NCI-H2227 (cell line): ENCODE measurements around the gene CHRNE.
"Not testable (repeated sequence)": the region's sequence is repeated elsewhere in the genome, so short reads cannot be mapped to it uniquely, and the experiment has no call there.

Experiments used
- DNase-seq: peaks from one replicate; lab custom pipeline; 2025; ENCODE audit not compliant: unreplicated experiment; lab: John Stamatoyannopoulos, UW

CHRNE gene

DNA sequence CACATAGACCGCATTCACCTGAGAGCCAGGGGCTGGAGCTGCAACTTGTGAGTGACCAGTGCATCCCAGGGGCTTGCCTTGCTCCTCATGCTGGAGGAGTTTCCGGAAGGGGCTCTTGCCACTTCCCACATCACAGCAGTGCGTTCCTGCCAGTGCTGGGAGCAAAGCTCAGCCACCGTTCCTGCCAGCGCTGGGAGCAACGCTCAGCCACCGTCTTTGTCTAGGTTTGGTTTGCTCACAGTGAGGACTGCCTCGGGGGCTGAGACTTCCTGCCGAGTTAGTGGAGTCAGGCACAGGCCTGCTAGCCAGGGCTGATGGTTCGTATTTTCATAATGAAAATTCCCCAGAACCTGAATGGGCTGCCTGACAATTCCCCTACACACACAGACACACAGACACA is 5.4 kb upstream of the CHRNE start:
- peak; percentile 12 for DNase-seq

DNA sequence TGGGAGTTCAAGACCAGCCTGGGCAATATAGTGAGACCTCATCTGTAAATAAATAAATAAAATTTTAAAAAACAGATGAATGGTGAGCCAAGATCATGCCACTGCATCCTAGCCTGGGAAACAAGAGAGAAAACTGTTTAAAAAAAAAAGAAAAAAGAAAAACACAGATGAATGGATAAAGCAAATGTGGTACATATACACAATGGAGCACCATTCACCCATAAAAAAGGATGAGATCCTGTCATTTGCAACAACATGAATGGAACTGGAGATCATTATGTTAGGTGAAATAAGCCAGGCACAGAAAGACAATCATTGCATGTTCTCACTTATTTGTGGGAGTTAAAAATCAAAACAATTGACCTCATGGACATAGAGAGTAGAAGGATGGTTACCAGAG is 3.7 kb upstream of the CHRNE start:
- not testable (repeated sequence) for DNase-seq

DNA sequence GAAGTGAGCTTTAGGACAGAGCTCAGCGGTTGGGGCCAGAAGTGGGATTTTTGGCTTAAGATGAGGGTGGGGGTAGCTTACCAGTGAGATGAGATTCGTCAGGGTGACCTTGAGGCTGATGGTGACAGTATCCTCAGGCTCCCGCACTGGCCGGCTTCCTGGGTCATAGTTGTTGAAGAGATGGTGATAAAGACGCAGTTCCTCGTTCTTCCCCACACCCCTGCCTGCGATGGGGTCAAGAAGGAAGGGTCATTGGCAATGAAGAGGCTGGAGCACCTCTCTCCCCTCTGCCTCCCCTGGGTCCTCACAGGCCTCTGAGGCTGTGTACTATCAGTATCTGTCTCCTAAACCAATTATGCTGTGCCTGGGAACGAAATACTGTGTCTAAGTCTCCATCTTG is 358 bp downstream of the CHRNE start:
- no peak for DNase-seq

DNA sequence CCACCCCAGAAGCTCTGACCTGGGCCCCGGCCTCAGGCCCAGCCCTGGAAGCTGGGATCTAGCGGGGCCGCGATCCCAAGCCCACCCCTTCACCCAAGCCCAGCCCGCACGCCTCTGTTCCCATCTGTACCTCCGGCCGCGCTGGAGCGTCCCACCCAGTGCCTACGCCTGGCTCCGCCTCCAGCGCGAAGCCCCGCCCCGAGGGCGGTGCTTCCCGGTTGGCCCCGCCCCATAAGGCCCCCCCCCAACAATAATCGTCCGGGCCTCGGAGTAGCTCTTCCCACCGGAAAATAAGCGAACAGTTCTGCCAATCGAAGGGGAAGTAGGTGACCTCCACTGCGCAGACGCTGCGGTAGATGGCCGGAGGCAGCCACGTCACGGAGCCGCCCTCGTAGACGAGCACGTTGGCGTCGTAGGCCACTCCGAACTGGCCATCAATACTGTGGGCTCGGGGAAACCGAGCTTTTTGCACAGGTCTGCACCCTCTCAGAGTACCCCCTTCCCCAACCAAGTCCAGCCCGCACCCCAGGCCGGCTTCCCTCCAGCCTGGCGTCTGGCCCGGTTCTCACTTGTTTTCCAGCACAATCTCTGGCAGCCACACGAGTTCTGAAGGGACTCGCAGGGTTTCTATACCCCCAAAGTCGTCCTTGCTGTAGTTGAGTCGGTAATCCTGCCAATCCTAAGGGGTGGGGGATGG is 1.1 kb downstream of the CHRNE start:
- no peak for DNase-seq

DNA sequence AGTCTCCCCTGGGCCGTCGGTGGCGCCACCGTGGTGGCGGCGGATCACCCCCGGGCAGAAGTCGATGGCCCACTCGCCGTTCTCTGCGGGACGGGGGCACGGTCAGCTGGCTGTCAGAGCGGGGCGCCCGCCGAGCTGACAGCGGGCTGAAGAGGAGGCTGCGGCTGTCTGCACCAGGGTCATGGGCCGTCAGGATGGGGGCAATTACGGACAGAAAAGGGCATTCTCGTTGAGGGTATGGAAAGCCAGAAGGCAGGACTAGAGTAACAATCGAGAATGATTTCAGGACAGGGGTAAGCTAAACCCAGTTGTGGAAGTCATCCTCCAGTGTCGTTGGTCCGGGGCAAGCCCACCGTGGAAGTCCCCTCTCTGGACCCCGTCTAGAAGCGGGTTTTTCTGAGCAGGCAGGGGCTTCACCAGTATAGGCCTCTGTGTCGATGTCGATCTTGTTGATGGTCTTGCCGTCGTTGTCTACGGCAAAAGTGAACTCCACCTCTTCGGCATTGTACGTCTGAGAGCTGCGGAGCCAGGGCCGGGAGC is 1.7 kb downstream of the CHRNE start:
- DNase-seq: no peak

DNA sequence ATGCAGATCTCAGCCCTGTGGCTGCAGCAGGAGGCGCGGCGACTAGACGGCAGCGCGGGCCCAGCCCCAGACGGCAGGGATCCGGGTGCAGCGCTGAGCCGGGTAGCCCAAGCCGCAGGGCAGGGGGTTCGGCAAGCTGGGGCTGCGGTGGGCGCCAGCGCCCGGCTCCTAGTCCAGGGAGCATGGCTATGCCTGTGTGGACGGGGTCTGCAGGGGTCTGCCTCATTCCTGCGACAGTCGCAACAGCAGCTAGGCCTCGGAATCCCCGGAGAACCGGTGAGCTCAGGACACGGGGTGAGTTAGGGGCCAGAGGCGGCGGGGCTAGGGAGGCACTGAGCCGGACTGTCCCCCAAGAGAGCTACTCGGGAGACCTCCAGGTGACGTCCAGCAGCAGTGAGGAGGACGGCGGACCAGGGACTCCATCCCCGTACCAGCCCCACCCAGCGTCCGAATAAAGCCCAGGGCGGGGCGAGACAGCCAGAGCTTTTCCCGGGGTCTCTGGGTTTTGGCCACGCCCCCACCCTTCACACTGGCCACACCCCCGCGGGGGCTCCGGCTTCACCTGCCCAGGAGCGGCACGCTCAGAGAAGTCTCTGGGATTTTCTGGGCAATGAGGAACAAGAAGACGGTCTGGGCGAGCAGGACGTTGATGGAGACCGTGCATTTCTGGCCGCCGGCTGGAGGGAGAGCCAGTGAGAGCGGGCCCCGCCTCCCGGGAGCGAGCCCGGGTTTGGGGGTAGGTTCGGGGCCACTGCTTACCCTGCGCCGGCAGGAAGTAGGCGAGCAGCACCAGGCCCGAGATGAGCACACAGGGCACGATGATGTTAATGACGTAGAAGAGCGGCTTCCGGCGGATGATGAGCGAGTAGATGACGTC is 2.4 kb downstream of the CHRNE start:
- no peak for DNase-seq

DNA sequence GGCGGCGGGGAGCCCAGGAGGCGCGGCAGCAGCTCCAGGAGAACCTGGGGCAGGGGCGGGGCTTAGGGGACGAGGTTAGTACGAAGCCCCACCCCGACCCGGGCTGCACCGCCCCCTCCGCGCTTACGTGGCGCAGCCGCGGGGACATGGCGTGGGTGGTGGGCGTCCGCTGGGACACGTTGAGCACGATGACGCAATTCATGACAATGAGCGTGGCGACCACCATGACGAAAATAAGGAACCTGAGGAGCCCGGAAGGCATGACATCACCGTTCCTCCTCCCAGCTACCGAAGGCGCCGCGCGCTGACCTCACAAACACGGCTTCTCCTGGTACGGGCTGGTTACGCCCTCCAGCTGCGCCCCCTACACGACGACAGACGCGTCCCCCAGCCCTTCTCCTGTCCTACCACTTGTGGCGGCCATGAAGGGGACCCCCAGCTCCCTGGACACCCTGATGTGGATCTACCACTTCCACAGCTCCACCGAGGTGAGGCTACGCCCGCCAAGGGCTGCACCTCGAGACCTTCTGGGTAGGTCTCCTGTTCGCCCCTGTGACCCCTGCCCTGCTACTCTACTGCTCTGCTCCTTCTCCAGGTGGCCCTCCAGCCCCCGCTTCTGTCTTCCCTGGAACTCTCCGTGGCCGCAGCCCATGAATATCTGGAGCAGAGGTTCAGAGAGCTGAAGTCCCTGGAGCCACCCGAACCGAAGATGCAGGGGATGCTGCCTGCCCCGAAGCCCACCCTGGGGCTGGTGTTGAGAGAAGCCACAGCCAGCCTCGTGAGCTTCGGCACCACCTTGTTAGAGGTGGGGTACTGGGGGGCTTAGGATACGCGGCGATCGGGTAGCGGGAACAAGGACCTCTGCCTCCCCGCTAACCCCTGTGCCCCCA is 3.3 kb downstream of the CHRNE start, which contains the start of gene C17orf107:
Gene C17orf107, plus strand, starts transcription at position 196 of the 890 bp plus-strand sequence. Its CDS starts 227 bp downstream, at position 423.
- DNase-seq: no peak

DNA sequence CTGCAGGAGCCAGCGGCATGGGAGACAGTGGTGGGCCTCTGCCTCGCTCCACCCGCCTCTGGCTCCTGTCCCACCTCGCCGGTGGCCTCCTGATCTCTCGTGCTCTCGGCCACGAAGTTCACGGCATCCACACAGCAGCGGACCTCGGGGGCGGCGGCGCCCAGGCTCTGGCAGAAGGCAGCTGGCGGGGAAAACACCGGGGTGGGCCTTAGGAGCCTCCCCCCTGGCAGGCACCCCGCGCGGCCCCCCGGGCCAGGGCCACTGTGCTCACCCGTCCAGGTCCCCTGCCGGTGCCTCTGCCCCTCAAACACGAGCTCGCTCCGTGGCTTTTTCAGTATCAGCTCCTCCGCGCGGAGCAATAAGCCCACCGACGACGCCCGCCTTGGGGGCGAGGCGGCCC is 4.0 kb downstream of the CHRNE start:
- no peak for DNase-seq

DNA sequence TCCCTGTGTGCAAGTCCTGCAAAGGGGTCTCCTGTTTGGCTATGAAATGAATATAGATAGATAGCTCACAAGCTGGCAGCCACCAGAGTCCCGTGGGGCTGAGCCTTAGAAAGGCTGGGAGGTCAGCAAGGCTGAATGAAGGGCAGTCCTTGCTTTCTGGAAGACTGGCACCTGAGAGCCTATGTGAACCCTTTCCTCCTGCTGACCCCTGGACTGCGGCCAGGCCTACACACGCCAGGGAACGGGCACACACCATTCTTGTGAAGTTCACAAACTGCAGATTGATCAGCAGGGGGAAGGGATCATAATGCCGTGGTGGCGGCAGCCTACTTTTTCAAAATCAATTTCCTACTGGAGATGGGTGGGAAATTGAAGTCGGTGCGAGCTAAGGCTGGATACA is 4.5 kb downstream of the CHRNE start:
- no peak for DNase-seq

DNA sequence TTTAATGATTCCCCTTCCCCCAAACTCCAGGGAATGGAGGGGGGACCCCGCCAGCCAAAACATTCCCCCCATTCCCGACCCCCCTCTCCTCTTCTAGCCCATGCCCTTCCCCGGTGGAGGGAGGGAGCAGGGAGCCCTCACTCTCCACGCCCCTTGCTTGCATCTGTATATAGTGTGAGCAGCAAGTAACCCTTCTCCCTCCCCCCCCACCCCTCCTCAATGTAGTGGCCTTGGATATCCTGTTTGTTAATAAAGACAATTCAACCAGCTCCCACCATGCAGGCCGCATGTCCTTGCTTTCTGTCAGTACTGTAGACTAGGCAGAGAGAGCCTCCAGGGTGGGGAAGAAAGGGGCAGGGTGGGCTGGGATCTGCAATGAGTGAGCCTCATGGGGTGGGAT is 5.1 kb downstream of the CHRNE start:
- DNase-seq: no peak

DNA sequence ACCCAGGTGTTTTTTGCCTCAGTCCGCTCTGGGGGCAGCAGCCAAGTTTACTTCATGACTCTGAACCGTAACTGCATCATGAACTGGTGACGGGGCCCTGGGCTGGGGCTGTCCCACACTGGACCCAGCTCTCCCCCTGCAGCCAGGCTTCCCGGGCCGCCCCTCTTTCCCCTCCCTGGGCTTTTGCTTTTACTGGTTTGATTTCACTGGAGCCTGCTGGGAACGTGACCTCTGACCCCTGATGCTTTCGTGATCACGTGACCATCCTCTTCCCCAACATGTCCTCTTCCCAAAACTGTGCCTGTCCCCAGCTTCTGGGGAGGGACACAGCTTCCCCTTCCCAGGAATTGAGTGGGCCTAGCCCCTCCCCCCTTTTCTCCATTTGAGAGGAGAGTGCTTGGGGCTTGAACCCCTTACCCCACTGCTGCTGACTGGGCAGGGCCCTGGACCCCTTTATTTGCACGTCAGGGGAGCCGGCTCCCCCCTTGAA is 5.7 kb downstream of the CHRNE start:
- no peak for DNase-seq

DNA sequence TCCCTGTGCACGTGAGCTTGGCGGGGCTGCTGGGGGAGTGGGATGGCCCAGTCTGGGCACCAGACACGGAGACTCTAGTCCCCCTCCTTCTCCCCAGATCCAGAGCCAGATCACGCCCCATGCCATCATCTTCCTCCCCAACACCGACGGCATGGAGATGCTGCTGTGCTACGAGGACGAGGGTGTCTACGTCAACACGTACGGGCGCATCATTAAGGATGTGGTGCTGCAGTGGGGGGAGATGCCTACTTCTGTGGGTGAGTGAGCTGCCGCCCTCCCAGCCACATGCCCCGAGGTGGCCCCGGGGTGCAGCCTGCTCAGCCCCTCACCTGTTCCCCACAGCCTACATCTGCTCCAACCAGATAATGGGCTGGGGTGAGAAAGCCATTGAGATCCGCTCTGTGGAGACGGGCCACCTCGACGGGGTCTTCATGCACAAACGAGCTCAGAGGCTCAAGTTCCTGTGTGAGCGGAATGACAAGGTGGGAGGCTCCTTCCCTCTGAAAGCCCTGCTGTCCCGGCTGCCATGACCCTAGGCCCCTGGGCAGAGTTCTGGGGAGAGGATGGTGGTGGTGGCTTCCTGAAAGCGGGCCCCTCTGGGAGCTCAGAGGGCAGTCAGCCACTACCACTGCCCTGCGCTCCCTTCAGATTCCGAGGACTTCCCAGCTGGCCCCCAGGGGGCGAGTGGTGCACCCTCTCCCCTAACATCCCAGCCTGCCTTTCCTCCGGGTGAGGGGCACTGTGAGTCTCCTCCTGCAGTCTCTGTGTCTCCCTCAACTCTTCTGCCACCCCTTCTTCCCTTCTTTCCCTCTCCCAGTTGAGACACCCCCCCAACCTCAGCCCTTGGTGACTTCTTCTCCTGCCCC is 6.3 kb downstream of the CHRNE start:
- DNase-seq: no peak

DNA sequence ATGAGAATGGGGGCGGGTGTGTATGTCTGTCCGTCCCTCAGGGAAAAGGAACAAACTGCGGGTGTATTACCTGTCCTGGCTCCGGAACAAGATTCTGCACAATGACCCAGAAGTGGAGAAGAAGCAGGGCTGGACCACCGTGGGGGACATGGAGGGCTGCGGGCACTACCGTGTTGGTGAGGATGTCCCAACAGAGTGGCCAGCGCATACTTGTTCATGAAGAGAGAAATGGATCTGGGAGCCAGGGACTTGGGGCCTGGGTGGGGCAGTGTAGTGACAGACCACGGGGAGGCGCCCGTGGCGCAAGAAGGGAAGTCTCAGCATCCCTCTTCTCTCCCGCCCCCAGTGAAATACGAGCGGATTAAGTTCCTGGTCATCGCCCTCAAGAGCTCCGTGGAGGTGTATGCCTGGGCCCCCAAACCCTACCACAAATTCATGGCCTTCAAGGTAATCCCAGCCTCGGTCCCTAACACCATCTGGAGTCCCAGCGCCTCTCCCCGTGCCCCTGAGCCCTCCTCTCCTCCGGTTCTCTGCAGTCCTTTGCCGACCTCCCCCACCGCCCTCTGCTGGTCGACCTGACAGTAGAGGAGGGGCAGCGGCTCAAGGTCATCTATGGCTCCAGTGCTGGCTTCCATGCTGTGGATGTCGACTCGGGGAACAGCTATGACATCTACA is 7.1 kb downstream of the CHRNE start:
- DNase-seq: no peak

DNA sequence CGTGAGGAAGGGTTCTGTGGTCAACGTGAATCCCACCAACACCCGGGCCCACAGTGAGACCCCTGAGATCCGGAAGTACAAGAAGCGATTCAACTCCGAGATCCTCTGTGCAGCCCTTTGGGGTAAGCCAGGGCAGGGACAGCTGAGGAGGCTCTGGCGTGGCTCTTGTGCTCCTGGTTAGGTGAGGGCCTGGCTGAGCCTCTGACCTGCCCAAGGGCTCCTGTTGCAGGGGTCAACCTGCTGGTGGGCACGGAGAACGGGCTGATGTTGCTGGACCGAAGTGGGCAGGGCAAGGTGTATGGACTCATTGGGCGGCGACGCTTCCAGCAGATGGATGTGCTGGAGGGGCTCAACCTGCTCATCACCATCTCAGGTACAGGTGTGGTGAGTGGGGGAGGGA is 7.8 kb downstream of the CHRNE start:
- DNase-seq: no peak

DNA sequence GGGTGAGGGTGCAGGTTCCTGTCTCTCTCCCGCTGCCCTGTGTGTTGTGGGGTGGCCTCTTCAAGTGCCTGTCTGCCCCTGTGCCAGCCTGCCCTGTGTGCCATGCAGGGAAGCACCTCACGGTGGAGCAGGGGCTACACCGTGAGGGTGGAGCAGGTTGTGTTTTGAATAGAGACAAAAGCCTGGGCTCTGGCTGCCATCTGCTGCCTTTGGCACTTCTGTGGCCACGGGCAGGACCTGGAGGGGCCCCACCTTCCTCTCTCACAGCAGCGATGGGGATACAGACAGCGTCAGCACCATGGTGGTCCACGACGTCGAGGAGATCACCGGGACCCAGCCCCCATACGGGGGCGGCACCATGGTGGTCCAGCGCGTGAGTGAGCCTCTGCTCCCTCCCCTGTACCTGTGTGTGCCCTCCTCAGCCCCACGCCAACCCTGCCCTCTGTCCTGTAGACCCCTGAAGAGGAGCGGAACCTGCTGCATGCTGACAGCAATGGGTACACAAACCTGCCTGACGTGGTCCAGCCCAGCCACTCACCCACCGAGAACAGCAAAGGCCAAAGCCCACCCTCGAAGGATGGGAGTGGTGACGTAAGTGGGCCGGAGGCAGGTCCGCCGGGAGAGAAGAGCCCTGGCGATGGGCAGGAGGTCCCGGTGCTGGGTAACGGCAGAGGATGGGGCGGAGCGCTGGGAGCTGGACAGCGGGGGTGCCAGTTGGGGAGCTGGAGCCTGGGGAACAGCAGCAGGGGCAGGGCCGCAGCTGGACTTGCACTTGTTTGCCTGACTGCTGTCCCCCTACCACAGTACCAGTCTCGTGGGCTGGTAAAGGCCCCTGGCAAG is 9.0 kb downstream of the CHRNE start:
- no peak for DNase-seq

DNA sequence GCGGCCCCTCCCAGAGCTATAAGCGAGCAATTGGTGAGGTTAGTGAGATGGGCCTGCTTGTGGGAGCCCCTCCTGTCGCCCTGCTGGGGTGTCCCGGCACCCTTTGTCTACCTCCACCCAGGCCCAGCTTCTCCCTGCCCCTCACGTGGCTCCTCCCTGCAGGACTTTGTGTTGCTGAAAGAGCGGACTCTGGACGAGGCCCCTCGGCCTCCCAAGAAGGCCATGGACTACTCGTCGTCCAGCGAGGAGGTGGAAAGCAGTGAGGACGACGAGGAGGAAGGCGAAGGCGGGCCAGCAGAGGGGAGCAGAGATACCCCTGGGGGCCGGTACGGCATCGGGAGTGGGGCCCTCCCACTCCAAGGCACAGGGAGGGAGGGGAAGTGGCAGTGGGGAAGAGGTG is 9.6 kb downstream of the CHRNE start:
- DNase-seq: no peak

DNA sequence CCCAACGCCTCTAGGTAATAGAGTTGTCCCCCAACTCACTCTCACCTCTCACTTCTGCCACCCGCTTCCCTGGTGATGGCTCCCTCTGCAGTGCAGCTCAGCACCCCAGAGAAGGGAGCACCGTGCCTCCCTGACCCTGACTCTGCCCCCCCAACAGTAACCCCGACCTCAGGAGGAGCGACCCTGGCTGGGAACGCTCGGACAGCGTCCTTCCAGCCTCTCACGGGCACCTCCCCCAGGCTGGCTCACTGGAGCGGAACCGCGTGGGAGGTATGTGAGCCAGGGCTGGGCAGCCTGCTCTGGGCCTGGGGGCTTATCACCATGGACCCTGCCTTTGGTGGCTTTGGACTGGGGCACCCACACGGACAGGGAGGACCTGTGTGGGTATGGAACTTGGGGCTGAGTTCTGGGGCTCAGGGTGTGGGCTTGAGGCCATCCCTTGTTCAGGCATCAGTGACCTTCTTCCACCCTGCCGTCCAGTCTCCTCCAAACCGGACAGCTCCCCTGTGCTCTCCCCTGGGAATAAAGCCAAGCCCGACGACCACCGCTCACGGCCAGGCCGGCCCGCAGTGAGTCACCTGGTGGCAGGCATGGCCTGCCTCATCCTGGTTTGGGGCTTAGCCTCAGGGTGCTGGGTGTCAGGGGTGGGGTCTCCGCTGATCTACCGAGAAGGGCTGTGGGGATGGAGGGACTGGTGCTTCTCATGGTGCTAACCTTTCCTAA is 10.2 kb downstream of the CHRNE start:
- DNase-seq: no peak
